Right lobe of liver (tissue), 6 donors: Measurements from ENCODE around the gene CEACAM7. TPM values are rescaled to one million over a fixed set of nuclear protein-coding genes. Genes with fewer than 3 reads are reported as not detected.

ENCODE experiments used
- ATAC-seq, 4 donors: fragments of 200-7000 bp; cut with Tn5 transposase; one replicate each; pipeline ENCODE4 v1.9.1; 2020; ENCODE audit warnings: mild to moderate bottlenecking in 4 of 4, moderate library complexity in 4 of 4
- DNase-seq, 3 donors: peaks; one replicate each; pipeline ENCODE4 v3.0.0-alpha.2; 2020
- H3K27ac ChIP-seq, 3 donors: fragments of 200-600 bp; one replicate each; pipeline ENCODE4 v1.8.0; 2022
- H3K27me3 ChIP-seq, 2 donors: fragments of 200-600 bp; one replicate each; pipeline ENCODE4 v1.8.0; 2022
- H3K36me3 ChIP-seq, 4 donors: fragments of 200-600 bp; sonication (generic) in 1 of 4; one replicate each; pipeline versions ENCODE4 v1.5.1 to v1.8.0; 2017 to 2022; ENCODE audit warnings: control low read depth in 1 of 4
- H3K4me1 ChIP-seq, 4 donors: fragments of 200-600 bp; sonication (generic) in 1 of 4; one replicate each; pipeline versions ENCODE4 v1.5.1 to v1.8.0; 2017 to 2022; ENCODE audit warnings: control low read depth in 1 of 4
- H3K4me3 ChIP-seq, 3 donors: fragments of 200-600 bp; one replicate each; pipeline ENCODE4 v1.8.0; 2022
- H3K9me3 ChIP-seq, 4 donors: fragments of 200-600 bp; sonication (generic) in 1 of 4; one replicate each; pipeline versions ENCODE4 v1.5.1 to v1.8.0; 2017 to 2022; ENCODE audit warnings: control low read depth in 1 of 4
- CTCF ChIP-seq, 4 donors: fragments of 200-600 bp in 3 of 4; fragments of 450-650 bp in 1 of 4; IDR thresholded peaks; one replicate each; pipeline versions ENCODE4 v1.5.1 to v1.8.0; 2016 to 2022; ENCODE audit warnings: antibody characterized with exemption in 4 of 4, mild to moderate bottlenecking in 2 of 4
- POLR2A ChIP-seq: fragments of 450-650 bp; IDR thresholded peaks from one replicate; pipeline ENCODE4 v1.6.1; 2017; ENCODE audit warnings: antibody characterized with exemption, mild to moderate bottlenecking
- WGBS: methylation state at CpG from one replicate; pipeline ENCODE4 v1.1.6; 2018; ENCODE audit warnings: low coverage, low lambda C conversion rate; ENCODE audit not compliant: insufficient coverage; ENCODE audit errors: missing lambda C conversion rate; 5-methylcytosine and 5-hydroxymethylcytosine counted together
- intact Hi-C, 2 donors: fragments of 100-400 bp; cut with DNase I; formaldehyde crosslinking; loops; one replicate each; pipeline versions ENCODE4 v1.11.2 to v1.14.1; 2022
- total RNA-seq, 6 experiments: library from RNA; depleted of rRNA in 2 of 6; stranded (reverse); fragments of >200 nt in 2 of 6; fragmentation: NEBNext Ultra II Directional in 3 of 6; extraction: Animal tissue kit (Norgen Biotek cat#: 25700) in 3 of 6; gene quantifications; one replicate each; pipeline versions ENCODE4 v1.1.0 to v1.2.4, GENCODE V29; 2016 to 2023
- donor health status: DM: no; HTN: yes; CAD: no.
- donor health status: DM: no; HTN: no; CAD: no.
- donor health status: DM: no; HTN: no; CAD: no.
- donor health status: DM: no; HTN: yes; CAD: no.
- donor health status: DM: no; HTN: yes; CAD: no.

CEACAM7 gene
- total RNA-seq, 6 experiments from 2014 or later = not detected

DNA sequence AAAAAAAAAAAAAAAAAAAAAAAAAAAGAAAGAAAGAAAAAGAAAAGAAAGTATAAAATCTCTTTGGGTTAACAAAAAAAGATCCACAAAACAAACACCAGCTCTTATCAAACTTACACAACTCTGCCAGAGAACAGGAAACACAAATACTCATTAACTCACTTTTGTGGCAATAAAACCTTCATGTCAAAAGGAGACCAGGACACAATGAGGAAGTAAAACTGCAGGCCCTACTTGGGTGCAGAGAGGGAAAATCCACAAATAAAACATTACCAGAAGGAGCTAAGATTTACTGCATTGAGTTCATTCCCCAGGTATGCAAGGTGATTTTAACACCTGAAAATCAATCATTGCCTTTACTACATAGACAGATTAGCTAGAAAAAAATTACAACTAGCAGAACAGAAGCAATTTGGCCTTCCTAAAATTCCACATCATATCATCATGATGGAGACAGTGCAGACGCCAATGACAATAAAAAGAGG is 10.7 kb upstream of the CEACAM7 start:
- WGBS = 40% methylated on average over 1 of the region's 1 CpG
- intact Hi-C loops = loop anchor here in 1 of 2 donors (10.0 kb wide), 1 partner anchor 54 kb away; no protein-coding TSS in a partner anchor
- no peaks in the 10 kb centered on the region for H3K9me3 ChIP-seq
- ATAC-seq (peak in 1 of 4 donors; percentile 71), DNase-seq (no peak)
- no peaks in the 10 kb centered on the region for H3K36me3 ChIP-seq
- no peak overlapping the region for H3K27ac ChIP-seq
- no peak overlapping the region for H3K4me3 ChIP-seq
- no peaks in the 10 kb centered on the region for H3K4me1 ChIP-seq
- H3K27me3 ChIP-seq = no peaks in the 10 kb centered on the region
- TF ChIP-seq CTCF (IDR thresholded peaks at IDR 0.05) = no peak
- TF ChIP-seq POLR2A = no peak

DNA sequence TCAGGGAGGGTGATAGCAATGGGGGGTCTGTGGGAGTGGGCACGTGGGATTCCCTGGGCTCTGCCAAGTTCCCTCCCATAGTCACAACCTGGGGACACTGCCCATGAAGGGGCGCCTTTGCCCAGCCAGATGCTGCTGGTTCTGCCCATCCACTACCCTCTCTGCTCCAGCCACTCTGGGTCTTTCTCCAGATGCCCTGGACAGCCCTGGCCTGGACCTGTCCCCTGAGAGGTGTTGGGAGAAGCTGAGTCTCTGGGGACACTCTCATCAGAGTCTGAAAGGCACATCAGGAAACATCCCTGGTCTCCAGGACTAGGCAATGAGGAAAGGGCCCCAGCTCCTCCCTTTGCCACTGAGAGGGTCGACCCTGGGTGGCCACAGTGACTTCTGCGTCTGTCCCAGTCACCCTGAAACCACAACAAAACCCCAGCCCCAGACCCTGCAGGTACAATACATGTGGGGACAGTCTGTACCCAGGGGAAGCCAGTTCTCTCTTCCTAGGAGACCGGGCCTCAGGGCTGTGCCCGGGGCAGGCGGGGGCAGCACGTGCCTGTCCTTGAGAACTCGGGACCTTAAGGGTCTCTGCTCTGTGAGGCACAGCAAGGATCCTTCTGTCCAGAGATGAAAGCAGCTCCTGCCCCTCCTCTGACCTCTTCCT is 9.3 kb upstream of the CEACAM7 start:
- no peak for ATAC-seq
- no peaks in the 10 kb centered on the region for H3K36me3 ChIP-seq
- H3K4me1 ChIP-seq = no peaks in the 10 kb centered on the region
- H3K27ac ChIP-seq = no peak overlapping the region
- 44% methylated on average over 5 of the region's 9 CpGs for WGBS
- no peaks in the 10 kb centered on the region for H3K27me3 ChIP-seq
- no peaks in the 10 kb centered on the region for H3K9me3 ChIP-seq
- DNase-seq = peak in 1 of 3 donors; percentile 15
- intact Hi-C loops = loop anchor here in 1 of 2 donors (10.0 kb wide), 1 partner anchor 53 kb away; no protein-coding TSS in a partner anchor
- TF ChIP-seq POLR2A (no peak), CTCF (IDR thresholded peaks at IDR 0.05) (no peak)
- no peak overlapping the region for H3K4me3 ChIP-seq

GRCh38 chr19:41696402-41697197 is 8.5 kb upstream of the CEACAM7 start:
- H3K36me3 ChIP-seq = no peaks in the 10 kb centered on the region
- H3K4me3 ChIP-seq = no peak overlapping the region
- H3K4me1 ChIP-seq = no peaks in the 10 kb centered on the region
- H3K27ac ChIP-seq = no peak overlapping the region
- H3K27me3 ChIP-seq = no peaks in the 10 kb centered on the region
- WGBS = 27% methylated on average over 2 of the region's 7 CpGs
- intact Hi-C loops = loop anchor here in 1 of 2 donors (10.0 kb wide), 1 partner anchor 52 kb away; no protein-coding TSS in a partner anchor
- TF ChIP-seq CTCF (IDR thresholded peaks at IDR 0.05) (no peak), POLR2A (no peak)
- ATAC-seq (no peak), DNase-seq (peak in 2 of 3 donors; percentile 21 to 22)
- H3K9me3 ChIP-seq = no peaks in the 10 kb centered on the region

DNA sequence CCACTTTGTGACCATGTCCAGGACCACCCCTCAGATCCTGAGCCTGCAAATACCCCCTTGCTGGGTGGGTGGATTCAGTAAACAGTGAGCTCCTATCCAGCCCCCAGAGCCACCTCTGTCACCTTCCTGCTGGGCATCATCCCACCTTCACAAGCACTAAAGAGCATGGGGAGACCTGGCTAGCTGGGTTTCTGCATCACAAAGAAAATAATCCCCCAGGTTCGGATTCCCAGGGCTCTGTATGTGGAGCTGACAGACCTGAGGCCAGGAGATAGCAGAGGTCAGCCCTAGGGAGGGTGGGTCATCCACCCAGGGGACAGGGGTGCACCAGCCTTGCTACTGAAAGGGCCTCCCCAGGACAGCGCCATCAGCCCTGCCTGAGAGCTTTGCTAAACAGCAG is 7.7 kb upstream of the CEACAM7 start:
- ATAC-seq (no peak), DNase-seq (peak in 1 of 3 donors; percentile 23)
- Histone ChIP-seq H3K36me3 (no peaks in the 10 kb centered on the region), H3K27ac (no peak overlapping the region), H3K4me3 (no peak overlapping the region), H3K4me1 (no peaks in the 10 kb centered on the region), H3K27me3 (no peaks in the 10 kb centered on the region), H3K9me3 (no peaks in the 10 kb centered on the region)
- TF ChIP-seq POLR2A (no peak), CTCF (IDR thresholded peaks at IDR 0.05) (no peak)
- WGBS = no CpG with 5 or more reads among the region's 2 CpGs
- intact Hi-C loops = loop anchor here in 1 of 2 donors (10.0 kb wide), 1 partner anchor 51 kb away; no protein-coding TSS in a partner anchor
